ENCODE measurements around the gene ACTN2.

GRCh38 chr1:236750928-236751327 lies 64.6 kb downstream of the ACTN2 start:
- TF ChIP-seq CTCF (IDR thresholded peaks at IDR 0.05; ENCODE audit: poor library complexity), result no peak
- TF ChIP-seq EZH2phosphoT487 (IDR thresholded peaks at IDR 0.05; ENCODE audit: low read depth, severe bottlenecking, unreplicated experiment), result no peak
- no peak for TF ChIP-seq EZH2 (IDR thresholded peaks at IDR 0.05; ENCODE audit: borderline replicate concordance)

All from hepatocyte (in vitro differentiated cells).